HG02870 (cell line): Measurements from ENCODE around the gene WIZ.
A peak's percentile ranks its signal among the peaks of the same experiment; 100 is the strongest.

ENCODE experiments used
- ATAC-seq: cut with Tn5 transposase; IDR thresholded peaks from one replicate; pipeline ENCODE4 v1.9.1; 2021; ENCODE audit warnings: mild to moderate bottlenecking, moderate library complexity; ENCODE audit not compliant: unreplicated experiment

The WIZ gene

GRCh38 chr19:15379999-15380647 is 69.6 kb downstream of the WIZ start:
- peak; percentile 16 for ATAC-seq

- ATAC-seq: peak; percentile 83
Observed at GRCh38 chr19:15379083-15379998, 70.4 kb downstream of the WIZ start, which contains the start of gene AKAP8. Gene AKAP8 (minus strand): TSS chr19:15379787. CDS start chr19:15379731, 56 bp downstream.

DNA sequence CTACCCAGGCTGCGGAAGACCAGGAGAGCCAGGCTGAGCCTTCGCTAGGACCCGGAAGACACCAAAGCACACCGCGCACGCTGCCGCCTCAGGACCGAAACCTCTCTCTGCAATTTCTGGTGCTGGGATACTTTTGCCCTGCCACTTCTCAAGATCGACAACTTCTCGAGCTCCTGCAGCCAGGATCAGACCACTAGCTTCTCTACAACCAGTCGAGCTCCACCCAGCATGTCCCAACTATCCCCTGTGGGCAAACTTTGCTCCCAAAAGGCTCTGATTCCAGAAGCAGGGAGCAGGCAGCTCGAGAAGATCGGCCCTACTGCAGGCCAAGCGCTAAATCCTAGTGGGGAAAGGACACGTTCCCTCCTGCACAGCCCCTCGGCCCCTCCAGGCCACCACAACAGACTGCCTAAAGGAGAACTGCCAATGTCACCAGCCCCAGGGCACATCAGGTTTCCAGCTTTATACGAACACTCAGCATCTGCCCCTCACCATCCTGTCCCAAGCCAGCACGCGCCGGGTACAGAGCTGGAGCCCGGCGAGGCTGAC is 71.1 kb downstream of the WIZ start:
- no peak for ATAC-seq

GRCh38 chr19:15374796-15375440 is 74.8 kb downstream of the WIZ start:
- no peak for ATAC-seq

GRCh38 chr19:15374105-15374651 is 75.6 kb downstream of the WIZ start:
- ATAC-seq: no peak

- ATAC-seq: no peak
Observed at GRCh38 chr19:15373644-15374043, 76.1 kb downstream of the WIZ start.

DNA sequence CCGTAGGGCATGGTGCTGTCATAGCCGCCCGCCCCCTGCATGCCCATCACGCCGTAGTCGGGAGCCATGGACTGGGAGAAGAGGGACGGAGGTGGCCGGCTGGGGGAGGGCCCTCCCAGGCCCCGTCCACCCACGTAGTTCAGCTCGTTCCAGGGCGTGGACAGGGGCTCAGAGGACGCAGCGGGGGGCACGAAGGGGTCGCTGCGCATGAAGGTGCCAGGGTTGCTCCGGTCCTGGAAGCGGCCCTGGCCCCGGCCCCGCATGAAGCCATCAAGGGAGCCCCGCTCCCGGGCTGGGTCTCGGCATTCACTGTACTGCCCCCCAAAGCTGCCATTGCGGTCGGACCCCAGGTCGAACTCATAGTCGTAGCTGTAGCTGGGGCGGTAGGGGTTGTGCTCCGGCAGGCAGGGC is 76.9 kb downstream of the WIZ start:
- ATAC-seq: no peak

DNA sequence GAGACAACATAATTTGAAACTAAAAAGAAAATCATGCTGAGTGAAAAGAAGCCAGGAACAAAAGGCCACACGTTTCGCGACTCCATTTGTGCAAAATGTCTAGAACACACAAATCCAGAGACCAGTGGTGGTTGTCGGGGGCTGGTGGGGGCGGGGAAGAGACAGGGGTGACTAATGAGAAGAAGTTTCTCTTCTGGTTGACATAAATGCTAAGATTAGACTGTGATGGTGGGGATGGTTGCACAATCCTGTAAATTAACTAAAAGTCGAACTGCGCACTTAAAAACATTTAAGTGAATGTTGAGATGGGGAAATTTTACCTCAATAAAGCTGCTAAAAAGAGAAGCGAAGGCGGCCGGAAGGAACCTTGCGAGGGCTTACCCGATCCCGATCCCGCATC is 77.3 kb downstream of the WIZ start:
- no peak for ATAC-seq

DNA sequence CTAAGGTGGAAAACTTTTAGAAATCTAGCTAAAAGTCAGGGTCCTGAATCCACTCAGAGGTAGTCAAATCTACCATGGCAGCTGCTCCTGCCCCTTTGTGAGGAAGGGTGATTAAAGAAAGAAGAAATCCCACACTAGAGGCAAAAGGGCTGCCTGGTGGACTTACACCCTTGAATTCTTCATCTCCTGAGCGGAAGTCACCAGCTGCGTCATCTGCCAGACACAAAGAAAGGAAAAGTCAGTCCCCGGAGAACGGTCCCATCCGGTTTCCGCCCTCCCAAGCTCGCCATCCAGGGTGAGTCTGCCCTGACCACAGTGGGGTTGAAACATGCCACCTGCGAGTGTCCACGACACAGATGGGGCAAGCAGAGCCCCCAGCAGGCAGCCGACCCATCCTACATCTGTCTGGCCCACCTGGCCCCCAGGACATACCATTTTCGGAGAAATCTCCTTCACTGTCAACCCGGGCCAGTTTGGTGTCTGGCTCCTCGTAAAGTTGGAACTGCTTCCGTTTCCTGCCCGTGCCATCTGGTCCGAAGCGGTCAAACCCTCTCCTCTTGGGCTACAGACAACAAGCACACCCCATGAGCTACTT is 77.9 kb downstream of the WIZ start:
- no peak for ATAC-seq

DNA sequence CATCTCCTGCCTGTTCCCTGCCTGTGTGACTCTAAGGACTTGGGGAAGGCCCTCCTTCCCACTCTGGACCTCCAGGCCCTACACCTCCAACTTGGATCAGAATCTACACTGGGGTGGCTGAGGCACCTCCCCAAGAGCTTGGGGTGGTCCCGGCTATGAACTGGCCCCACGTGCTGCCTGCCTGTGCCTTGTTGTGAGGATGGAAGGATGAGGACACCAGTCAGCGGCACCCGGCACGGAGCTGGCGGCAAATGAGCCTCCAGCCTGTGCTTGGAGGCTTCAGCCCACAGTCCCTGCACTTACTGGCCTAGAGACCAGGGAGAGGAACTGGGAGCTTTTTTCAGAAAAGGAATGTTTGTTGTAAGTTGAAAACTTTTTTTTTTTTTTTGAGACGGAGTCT is 78.6 kb downstream of the WIZ start:
- no peak for ATAC-seq
